Activated naive CD8-positive, alpha-beta T cell (primary cell): ENCODE measurements around the gene FBXL12.

Experiments used
- H3K27ac Mint-ChIP-seq: one replicate; pipeline ENCODE4 v1.8.0; 2021; ENCODE audit warnings: mixed read lengths
- H3K27me3 Mint-ChIP-seq: one replicate; pipeline ENCODE4 v1.8.0; 2021; ENCODE audit warnings: mixed read lengths
- H3K36me3 Mint-ChIP-seq: one replicate; pipeline ENCODE4 v1.8.0; 2021; ENCODE audit warnings: mixed read lengths
- H3K4me1 Mint-ChIP-seq: one replicate; pipeline ENCODE4 v1.8.0; 2021; ENCODE audit warnings: low read depth, mixed read lengths
- H3K4me3 Mint-ChIP-seq: one replicate; pipeline ENCODE4 v1.8.0; 2021; ENCODE audit warnings: mild to moderate bottlenecking, mixed read lengths
- H3K9me3 Mint-ChIP-seq: one replicate; pipeline ENCODE4 v1.8.0; 2021; ENCODE audit warnings: low read depth, mixed read lengths

The FBXL12 gene, protein sequence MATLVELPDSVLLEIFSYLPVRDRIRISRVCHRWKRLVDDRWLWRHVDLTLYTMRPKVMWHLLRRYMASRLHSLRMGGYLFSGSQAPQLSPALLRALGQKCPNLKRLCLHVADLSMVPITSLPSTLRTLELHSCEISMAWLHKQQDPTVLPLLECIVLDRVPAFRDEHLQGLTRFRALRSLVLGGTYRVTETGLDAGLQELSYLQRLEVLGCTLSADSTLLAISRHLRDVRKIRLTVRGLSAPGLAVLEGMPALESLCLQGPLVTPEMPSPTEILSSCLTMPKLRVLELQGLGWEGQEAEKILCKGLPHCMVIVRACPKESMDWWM

DNA sequence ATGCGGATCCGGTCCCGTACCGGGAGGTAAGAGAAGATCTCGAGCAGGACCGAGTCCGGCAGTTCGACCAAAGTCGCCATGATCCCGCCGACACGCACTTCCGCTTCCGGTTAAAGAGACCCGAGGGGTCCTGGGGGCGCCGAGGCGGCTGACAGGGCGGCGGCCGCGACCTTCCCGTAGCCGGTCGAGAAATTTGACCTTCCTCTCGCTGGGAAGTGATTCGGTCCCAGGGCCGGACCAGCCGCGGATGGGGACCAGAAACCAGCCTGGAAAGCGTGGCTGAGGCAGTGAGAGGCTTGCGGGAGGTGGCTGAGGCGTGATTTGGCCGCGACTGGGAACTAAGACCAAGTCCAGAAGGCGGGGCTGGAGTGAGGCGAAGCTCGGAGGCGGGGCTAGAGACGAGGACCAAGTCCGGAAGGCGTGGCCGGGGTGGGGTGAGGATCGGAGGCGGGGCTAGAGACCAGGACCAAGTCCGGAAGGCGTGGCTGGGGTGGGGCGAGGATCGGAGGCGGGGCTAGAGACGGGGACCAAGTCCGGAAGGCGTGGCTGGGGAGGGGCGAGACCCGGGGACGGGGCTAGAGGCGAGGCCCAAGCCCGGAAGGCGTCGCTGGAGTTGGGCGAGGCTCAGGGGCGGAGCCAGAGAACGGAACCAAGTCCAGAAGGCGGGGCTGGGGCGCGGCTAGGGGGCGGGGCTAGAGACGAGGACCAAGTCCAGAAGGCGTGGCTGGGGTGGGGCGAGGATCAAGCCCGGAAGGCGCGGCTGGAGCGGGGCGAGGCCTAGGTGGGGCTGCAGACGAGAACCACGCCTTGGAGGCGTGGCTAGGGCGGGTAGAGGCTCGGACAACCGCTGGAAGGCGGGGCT, at the start of gene FBXL12:
Gene FBXL12, minus strand, starts transcription at position 346 of the 862 bp plus-strand sequence. Its CDS starts 266 bp downstream, at position 80.
- Mint-ChIP-seq H3K27me3 (no peaks in the 10 kb centered on the region), H3K36me3 (peaks cover 9% of the 10 kb centered on the region), H3K9me3 (no peaks in the 10 kb centered on the region), H3K4me3 (peak within 1 kb of the TSS; percentile 89), H3K4me1 (peaks cover 26% of the 10 kb centered on the region), H3K27ac (peak within 1 kb of the TSS; percentile 83)

DNA sequence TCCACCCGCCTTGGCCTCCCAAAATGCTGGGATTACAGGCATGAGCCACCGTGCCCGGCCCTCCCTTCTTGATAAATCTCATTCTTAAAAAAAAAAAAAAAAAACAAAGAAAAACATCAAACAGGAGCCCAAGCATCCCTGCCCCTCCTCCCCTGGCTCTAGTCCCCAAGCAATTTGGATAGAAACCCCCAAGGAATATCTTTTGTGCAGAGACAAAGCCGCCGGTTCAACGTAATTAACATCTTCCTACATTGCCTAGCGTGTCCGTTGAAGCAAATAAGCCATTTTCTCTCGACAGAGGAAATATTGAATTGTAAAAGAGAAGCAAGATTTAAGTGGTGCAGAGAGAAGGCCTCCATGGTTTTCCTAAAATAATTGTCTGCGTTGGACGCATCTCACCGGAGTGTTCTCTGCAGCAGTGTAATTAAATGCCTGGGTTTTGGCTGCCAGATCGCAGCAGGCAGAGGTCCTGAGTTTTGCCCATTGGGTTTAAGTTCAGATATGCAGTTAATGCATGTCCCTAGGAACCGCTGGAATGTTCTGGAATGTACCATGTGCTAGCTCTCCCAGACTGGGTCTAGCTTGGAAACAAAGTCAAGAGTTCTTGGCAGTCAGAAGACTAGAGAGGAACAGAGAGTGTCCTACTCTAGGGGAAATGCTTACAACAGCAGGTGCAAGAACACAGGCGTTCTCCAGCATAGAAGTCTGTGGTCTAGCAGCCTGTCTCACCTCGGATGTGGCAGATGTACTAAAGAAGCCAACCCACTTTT, 47.0 kb upstream of the FBXL12 start:
- Mint-ChIP-seq H3K4me1 (peaks cover 58% of the 10 kb centered on the region), H3K36me3 (no peaks in the 10 kb centered on the region), H3K27ac (peak overlapping the region; percentile 58), H3K27me3 (no peaks in the 10 kb centered on the region), H3K4me3 (peak overlapping the region; percentile 35), H3K9me3 (no peaks in the 10 kb centered on the region)

DNA sequence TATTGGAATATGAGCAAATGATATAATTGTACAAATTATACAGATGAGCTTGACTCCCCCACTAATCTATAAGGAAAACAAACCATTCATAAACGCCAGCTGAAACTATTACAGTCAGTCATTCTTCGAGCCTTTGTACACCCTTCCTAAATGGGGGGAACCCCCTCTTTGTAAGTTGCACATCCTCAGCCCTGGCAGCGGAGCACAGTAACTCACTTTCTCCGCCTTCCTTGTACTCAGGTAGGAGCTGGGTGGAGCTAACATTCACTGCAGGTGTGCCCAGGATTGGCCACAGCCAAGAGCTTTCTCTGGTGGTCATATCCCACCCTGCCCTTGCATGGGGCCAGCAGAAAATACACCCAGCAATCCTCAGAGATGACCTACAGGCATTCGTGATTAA, 44.9 kb upstream of the FBXL12 start:
- H3K36me3 Mint-ChIP-seq = no peaks in the 10 kb centered on the region
- H3K4me1 Mint-ChIP-seq = peaks cover 76% of the 10 kb centered on the region
- no peaks in the 10 kb centered on the region for H3K27me3 Mint-ChIP-seq
- H3K4me3 Mint-ChIP-seq = peak overlapping the region; percentile 76
- no peaks in the 10 kb centered on the region for H3K9me3 Mint-ChIP-seq
- peak overlapping the region; percentile 88 for H3K27ac Mint-ChIP-seq

DNA sequence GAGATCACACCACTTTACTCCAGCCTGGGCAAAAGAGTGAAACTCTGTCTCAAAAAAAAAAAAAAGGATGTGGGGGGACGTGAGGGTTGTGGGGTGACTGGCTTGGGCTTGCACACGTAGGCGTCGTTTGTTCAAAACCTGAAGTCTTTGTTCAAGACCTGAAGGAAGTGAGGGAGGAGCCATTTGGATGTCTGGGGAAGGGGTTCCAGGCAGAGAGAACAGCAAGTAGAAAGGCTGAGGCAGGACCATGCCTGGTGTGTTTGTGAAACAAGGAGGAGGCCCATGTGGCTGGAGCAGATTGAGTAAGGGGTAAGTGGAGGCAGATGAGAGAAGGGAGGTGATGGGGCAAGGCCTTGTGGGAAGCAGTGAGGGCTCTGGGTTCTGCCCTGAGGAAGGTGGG, 44.1 kb upstream of the FBXL12 start:
- Mint-ChIP-seq H3K9me3 (no peaks in the 10 kb centered on the region), H3K36me3 (no peaks in the 10 kb centered on the region), H3K4me3 (peak overlapping the region; percentile 76), H3K27me3 (no peaks in the 10 kb centered on the region), H3K27ac (peak overlapping the region; percentile 88), H3K4me1 (peaks cover 84% of the 10 kb centered on the region)

DNA sequence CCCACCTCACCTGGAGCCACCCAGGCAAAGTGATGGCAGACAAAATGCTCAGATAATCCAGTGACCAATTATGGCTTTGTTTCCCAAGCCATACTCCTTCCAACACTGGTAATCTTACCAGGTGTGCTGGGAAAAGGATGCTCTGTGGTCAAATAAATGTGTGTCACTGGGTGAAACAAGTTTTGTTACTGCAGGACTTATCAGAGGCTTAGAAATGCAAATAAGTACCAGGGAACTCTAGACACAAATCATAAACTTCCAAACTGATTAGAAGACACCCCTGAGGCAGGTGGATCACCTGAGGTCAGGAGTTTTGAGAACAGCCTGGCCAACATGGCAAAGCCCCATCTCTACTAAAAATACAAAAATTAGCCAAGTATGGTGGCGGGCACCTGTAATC, 42.6 kb upstream of the FBXL12 start:
- H3K36me3 Mint-ChIP-seq = no peaks in the 10 kb centered on the region
- H3K27me3 Mint-ChIP-seq = no peaks in the 10 kb centered on the region
- H3K4me3 Mint-ChIP-seq = no peak overlapping the region
- H3K4me1 Mint-ChIP-seq = peaks cover 91% of the 10 kb centered on the region
- H3K9me3 Mint-ChIP-seq = no peaks in the 10 kb centered on the region
- H3K27ac Mint-ChIP-seq = no peak overlapping the region

DNA sequence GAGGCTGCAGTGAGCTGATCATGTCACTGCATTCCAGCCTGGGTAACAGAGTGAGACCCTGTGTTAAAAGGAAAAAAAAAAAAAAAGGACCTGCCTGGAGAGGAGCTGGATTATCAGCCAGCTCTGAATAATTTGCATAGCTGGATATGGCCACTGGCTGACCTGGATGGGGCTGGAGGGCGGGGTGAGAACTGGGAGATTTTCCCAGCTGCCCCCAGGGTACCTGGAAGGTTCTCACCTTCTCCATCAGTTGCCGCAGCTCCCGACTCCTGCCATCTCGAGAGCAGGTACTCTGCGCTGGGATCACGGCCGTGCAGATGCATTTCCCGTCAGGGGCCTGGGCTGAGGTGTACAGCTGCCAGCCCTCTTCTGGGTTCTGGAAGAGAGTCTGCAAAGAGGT, 41.5 kb upstream of the FBXL12 start:
- H3K4me3 Mint-ChIP-seq = no peak overlapping the region

DNA sequence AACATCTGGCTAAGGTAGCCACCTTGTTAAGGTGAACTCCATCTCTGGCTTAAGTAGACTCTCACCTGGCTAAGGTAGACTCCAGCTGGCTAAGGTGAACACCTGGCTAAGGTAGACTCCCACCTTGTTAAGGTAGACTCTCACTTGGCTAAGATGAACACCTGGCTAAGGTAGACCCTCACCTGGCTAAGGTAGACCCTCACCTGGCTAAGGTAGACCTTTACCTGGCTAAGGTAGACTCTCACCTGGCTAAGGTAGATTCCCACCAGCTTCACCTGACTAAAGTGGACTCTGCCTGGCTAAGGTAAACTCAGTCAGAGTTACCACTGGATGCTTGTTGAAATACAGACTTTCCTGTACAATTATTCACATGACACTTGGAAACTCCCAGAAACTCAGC, 39.9 kb upstream of the FBXL12 start:
- H3K4me3 Mint-ChIP-seq = peak overlapping the region; percentile 87

More for the DNA sequence above, 41.5 kb upstream of the FBXL12 start:
- peaks cover 89% of the 10 kb centered on the region for H3K4me1 Mint-ChIP-seq
- no peaks in the 10 kb centered on the region for H3K9me3 Mint-ChIP-seq
- H3K27ac Mint-ChIP-seq = no peak overlapping the region
- H3K36me3 Mint-ChIP-seq = no peaks in the 10 kb centered on the region
- H3K27me3 Mint-ChIP-seq = no peaks in the 10 kb centered on the region

DNA sequence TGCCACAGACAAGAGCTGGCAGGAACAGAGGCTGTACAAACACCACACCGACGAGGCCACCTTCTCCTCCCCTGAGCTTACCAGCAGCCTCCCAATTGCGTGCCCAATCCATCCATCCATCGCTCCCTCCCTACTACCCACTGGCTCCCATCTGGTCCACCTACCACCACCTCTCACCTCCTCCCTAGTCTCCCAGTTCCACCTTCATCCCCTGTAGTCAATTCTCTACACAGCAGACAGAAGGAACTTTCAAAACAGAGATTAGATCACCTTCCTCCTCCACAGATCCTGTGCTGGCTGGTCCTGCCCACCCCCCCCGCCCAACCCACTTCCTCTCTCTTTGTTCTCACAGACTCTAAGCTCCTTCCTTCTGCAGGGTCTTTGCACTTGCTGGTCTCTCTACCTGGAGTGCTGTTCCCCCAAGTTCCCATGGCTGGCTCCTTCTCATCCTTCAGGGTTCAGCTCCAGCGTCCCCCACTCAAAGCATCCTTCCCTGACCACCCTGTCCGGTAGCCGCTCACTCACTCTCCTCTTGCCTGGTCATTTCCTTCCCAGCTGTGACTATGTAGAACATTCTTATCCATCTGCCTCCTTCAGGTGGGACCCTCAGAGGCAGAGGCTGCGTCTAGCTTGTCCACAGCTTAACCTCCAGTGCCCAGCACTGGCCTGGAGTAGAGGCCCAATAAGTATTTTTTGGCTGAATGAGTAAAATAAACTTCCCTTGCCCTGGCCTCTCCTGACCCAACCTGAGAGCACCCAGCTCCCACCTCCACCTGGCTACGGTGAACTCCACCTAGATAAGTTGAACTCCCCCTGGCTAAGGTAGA, 39.3 kb upstream of the FBXL12 start:
- Mint-ChIP-seq H3K36me3 (peaks cover 3% of the 10 kb centered on the region), H3K27me3 (no peaks in the 10 kb centered on the region), H3K9me3 (no peaks in the 10 kb centered on the region), H3K4me3 (peak overlapping the region; percentile 87), H3K4me1 (peaks cover 82% of the 10 kb centered on the region), H3K27ac (peak overlapping the region; percentile 93)

More for the DNA sequence above, 39.9 kb upstream of the FBXL12 start:
- Mint-ChIP-seq H3K9me3 (no peaks in the 10 kb centered on the region), H3K36me3 (peaks cover 2% of the 10 kb centered on the region), H3K27ac (no peak overlapping the region), H3K27me3 (no peaks in the 10 kb centered on the region), H3K4me1 (peaks cover 83% of the 10 kb centered on the region)

DNA sequence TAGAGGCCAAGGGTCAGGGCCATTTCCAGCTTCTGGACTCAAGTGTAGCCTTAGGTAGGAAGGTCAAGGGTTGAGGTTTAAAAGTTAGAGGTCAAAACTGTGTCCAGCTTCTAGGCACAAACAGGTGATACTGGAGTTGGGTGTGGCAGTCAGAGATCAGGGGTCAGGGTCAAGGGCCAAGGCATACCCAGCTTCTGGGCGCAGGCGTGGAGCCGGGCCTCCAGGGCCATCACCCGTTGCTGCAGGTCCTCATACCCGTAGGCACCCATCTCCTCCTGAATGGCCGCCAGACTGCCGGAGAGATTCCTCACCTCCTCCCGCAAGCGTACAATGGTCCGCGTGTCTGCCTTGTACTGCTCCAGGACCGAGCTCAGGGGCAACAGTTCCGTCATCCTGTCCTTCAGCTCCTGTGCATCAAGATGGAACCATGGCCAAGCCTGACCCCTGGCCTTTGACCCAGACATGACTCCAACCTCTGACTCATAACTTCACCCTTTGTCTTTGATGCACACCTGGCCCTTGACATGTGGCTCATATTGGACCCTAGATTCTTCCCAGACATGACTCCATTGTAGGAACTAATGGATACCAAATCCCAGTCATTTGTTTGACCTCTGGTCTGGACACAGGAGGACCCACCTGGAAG, 38.3 kb upstream of the FBXL12 start:
- peaks cover 80% of the 10 kb centered on the region for H3K4me1 Mint-ChIP-seq
- no peaks in the 10 kb centered on the region for H3K27me3 Mint-ChIP-seq
- H3K9me3 Mint-ChIP-seq = no peaks in the 10 kb centered on the region
- peaks cover 3% of the 10 kb centered on the region for H3K36me3 Mint-ChIP-seq
- peak overlapping the region; percentile 93 for H3K27ac Mint-ChIP-seq
- H3K4me3 Mint-ChIP-seq = peak overlapping the region; percentile 87

DNA sequence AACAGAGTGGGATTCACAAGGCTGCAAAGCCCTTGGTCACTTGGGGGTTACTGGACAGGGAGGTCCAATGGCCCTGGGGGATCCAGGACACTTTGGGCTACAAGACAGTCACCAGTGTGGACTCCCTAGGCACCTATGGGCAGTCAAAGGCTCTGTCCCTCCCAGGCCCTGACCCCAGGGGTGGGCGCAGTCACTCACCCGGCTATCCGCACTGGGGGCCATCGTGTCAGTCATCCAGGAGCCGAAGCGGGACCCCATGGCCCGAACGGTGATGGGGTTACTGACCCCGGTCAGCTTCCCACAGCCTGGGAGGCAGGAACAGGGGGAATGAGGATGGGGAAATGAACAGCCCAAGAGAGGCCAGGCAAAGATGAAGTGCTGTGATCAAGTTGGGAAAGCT, 37.7 kb upstream of the FBXL12 start:
- Mint-ChIP-seq H3K9me3 (no peaks in the 10 kb centered on the region), H3K36me3 (peaks cover 3% of the 10 kb centered on the region), H3K4me1 (peaks cover 74% of the 10 kb centered on the region), H3K4me3 (peak overlapping the region; percentile 87), H3K27me3 (no peaks in the 10 kb centered on the region), H3K27ac (peak overlapping the region; percentile 93)

DNA sequence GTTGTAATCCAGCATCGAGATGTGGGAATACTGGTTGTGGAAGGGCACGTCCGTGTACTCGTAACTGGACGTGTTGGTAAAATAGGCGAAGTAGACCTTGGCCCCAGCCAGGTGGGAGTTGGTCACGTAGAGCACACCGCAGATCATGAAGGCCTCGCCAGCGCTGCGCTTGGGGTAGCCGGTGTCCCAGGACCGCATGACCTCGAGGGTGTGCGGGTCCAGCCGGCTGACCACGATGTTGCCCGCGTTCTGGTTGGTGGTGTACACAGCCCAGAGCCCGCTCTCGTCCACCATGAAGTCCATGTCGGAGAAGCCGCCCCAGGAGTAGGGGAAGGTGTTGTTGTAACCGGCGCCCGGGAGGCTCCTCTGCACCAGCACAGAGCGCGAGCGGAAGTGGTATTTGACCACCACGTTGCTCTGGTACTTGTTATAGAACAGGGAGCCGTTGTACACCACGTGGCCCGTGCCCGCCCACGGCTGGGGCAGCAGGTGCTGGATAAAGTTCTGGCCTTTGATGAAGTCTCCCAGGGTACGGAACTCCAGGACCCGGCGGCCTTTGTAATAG, 35.5 kb upstream of the FBXL12 start:
- Mint-ChIP-seq H3K27ac (peak overlapping the region; percentile 46), H3K4me3 (no peak overlapping the region), H3K9me3 (no peaks in the 10 kb centered on the region), H3K36me3 (peaks cover 3% of the 10 kb centered on the region), H3K27me3 (no peaks in the 10 kb centered on the region), H3K4me1 (peaks cover 53% of the 10 kb centered on the region)

DNA sequence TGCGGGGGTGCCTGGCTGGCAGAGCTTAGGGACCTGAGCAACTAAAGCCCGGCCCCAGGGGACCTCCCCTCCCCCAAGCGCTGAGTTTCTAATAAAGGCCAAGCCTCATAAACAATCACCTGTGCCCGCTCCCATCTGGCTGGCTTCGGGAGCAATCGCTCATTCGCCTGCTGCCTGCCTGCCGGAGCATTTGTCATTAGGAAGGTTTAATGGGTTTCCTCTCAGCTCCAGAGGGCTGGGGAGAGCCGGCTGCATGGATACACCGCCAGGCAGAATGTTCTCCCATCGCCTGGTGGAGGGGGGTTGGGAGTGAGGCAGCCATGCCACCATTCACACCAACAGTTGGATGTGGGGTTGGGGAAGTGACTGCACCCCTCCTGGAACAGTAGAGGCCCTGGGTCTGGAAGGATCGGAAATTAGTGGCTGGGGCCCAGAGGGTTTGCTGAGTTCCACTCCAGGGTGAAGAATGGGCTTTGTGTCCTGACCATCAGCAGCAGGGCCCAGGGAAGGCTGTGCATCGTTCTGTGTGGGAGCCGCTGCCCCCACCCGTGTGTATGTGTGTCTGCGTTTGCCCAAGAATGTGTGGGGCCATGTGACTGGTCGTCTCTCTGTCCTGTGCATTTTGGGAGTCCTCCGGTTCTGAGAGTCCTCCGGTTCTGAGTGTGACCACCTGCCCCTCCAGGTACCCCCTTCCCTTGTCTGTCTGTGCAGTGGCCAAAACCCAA, 31.5 kb upstream of the FBXL12 start:
- Mint-ChIP-seq H3K9me3 (no peaks in the 10 kb centered on the region), H3K4me3 (no peak overlapping the region), H3K27ac (peak overlapping the region; percentile 46), H3K27me3 (no peaks in the 10 kb centered on the region), H3K36me3 (peaks cover 3% of the 10 kb centered on the region), H3K4me1 (peaks cover 33% of the 10 kb centered on the region)

DNA sequence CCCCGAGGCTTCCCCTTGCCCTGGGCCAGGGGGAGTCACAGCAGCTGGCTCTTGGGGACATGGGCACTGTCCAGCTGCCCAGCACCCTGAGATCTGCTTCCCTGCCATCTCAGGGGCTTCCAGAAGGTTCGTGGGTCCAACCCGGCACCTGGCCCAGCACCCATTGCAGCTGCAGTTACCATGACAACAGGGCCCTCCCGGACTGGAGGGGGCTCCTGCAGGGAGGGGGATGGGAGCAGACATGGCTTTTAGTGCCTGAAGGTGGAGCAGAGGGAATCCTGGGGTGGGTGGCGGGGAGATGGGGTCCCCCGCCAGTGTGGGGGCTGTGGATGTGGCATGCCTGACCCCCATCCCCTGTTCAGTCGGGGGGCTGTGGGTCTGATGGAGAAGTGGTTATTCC, 30.9 kb upstream of the FBXL12 start:
- no peaks in the 10 kb centered on the region for H3K27me3 Mint-ChIP-seq
- peaks cover 35% of the 10 kb centered on the region for H3K4me1 Mint-ChIP-seq
- peaks cover 4% of the 10 kb centered on the region for H3K36me3 Mint-ChIP-seq
- H3K4me3 Mint-ChIP-seq = no peak overlapping the region
- H3K9me3 Mint-ChIP-seq = no peaks in the 10 kb centered on the region
- H3K27ac Mint-ChIP-seq = no peak overlapping the region
